Neural crest cell (in vitro differentiated cells): ENCODE data around the gene OMA1. TPM values are rescaled to one million over a fixed set of nuclear protein-coding genes. Genes with fewer than 3 reads are reported as not detected.
"Not testable (repeated sequence)": the region's sequence is repeated elsewhere in the genome, so short reads cannot be mapped to it uniquely, and the experiment has no call there.

Experiments used
- DNase-seq: peaks from one replicate; pipeline ENCODE4 v3.0.0; 2021; ENCODE audit warnings: low read depth, mixed read lengths, low spot score
- H3K27ac Mint-ChIP-seq: one replicate; pipeline ENCODE4 v1.8.0; 2021; ENCODE audit warnings: mild to moderate bottlenecking, mixed read lengths; ENCODE audit not compliant: unreplicated experiment
- H3K27me3 Mint-ChIP-seq: 2 replicates; pipeline ENCODE4 v1.8.0; 2021; ENCODE audit warnings: low read depth, mild to moderate bottlenecking, mixed read lengths
- H3K36me3 Mint-ChIP-seq: 2 replicates; pipeline ENCODE4 v1.8.0; 2021; ENCODE audit warnings: low read depth, mild to moderate bottlenecking, mixed read lengths
- H3K4me1 Mint-ChIP-seq: 2 replicates; pipeline ENCODE4 v1.8.0; 2021; ENCODE audit warnings: mixed read lengths
- H3K4me3 Mint-ChIP-seq: one replicate; pipeline ENCODE4 v1.8.0; 2021; ENCODE audit warnings: mild to moderate bottlenecking, mixed read lengths
- H3K9me3 Mint-ChIP-seq: 2 replicates; pipeline ENCODE4 v1.8.0; 2021; ENCODE audit warnings: mixed read lengths
- CTCF ChIP-seq: fragments of 200-600 bp; sonication (generic); conservative IDR thresholded peaks from 2 replicates; pipeline ENCODE4 v1.5.0; 2021; ENCODE audit warnings: antibody characterized with exemption, mild to moderate bottlenecking
- total RNA-seq: library from RNA; stranded (reverse); gene quantifications from 2 replicates; pipeline ENCODE4 v1.2.1, GENCODE V29; 2021

Gene OMA1
- total RNA-seq, 1 donor from 2014 or later, result 8.1 TPM

- Mint-ChIP-seq H3K4me1 (peaks cover 8% of the 10 kb centered on the region), H3K36me3 (no peaks in the 10 kb centered on the region), H3K9me3 (no peaks in the 10 kb centered on the region), H3K27me3 (peaks cover 16% of the 10 kb centered on the region), H3K4me3 (no peak overlapping the region), H3K27ac (no peak overlapping the region)
- TF ChIP-seq CTCF, result no peak
- DNase-seq, result no peak
These were observed 37.8 kb upstream of the OMA1 start for GRCh38 chr1:58584082-58584895.

- H3K27ac Mint-ChIP-seq, result no peak overlapping the region
These were observed 37.0 kb upstream of the OMA1 start for GRCh38 chr1:58583496-58583895.

GRCh38 chr1:58582143-58582542, 35.6 kb upstream of the OMA1 start:
- not testable (repeated sequence) for H3K36me3 Mint-ChIP-seq, H3K27ac Mint-ChIP-seq, H3K9me3 Mint-ChIP-seq, DNase-seq, H3K4me3 Mint-ChIP-seq
- peaks cover 34% of the 10 kb centered on the region for H3K27me3 Mint-ChIP-seq
- peaks cover 13% of the 10 kb centered on the region for H3K4me1 Mint-ChIP-seq

More at GRCh38 chr1:58583496-58583895, 37.0 kb upstream of the OMA1 start:
- DNase-seq, result no peak
- no peak for TF ChIP-seq CTCF
- Mint-ChIP-seq H3K4me3 (no peak overlapping the region), H3K27me3 (peaks cover 21% of the 10 kb centered on the region), H3K36me3 (no peaks in the 10 kb centered on the region), H3K4me1 (peaks cover 8% of the 10 kb centered on the region), H3K9me3 (no peaks in the 10 kb centered on the region)

DNA sequence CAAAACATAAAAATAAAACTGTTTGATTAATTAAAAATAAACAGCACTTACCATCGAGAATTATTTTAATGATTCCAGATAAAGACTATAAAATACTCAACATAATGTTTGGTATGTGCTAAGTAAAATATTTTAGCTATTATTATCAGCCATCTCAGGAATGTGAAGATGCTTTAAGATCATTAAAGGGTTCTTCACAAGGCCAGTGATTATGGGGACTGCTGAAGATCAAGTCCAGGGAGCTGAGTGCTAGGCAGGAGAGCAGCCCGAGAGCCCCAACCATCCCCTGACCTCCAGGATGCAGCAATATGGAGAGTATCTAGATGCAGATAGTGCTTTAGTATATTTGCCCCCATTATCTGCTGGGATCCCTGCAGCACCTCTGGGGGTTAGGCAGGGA, 35.1 kb upstream of the OMA1 start:
- Mint-ChIP-seq H3K27ac (no peak overlapping the region), H3K4me1 (peaks cover 11% of the 10 kb centered on the region), H3K9me3 (no peaks in the 10 kb centered on the region), H3K36me3 (no peaks in the 10 kb centered on the region), H3K27me3 (peaks cover 37% of the 10 kb centered on the region), H3K4me3 (no peak overlapping the region)
- DNase-seq, result no peak
- TF ChIP-seq CTCF, result no peak

DNA sequence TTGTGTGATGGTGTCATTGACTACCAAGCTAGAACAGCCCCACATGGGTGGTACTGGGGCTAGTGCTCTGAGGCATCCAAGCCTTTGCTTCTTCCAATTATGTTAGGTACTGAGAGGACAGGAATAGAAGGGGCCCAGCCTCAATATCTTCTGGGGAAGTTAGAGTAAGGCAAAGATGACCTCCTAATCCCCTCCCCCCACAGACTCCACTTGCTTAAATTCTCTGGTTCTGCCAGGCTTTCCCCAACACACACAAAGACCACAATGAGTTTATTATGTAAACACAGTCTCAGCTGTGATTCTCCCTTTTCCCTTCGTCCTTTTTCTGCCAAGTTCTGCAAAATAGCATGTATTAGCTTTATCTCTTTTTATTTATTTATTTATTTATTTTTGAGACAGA, 33.7 kb upstream of the OMA1 start:
- Mint-ChIP-seq H3K27me3 (peaks cover 46% of the 10 kb centered on the region), H3K9me3 (no peaks in the 10 kb centered on the region), H3K27ac (no peak overlapping the region), H3K4me1 (peaks cover 5% of the 10 kb centered on the region), H3K4me3 (no peak overlapping the region), H3K36me3 (no peaks in the 10 kb centered on the region)
- no peak for DNase-seq
- no peak for TF ChIP-seq CTCF

DNA sequence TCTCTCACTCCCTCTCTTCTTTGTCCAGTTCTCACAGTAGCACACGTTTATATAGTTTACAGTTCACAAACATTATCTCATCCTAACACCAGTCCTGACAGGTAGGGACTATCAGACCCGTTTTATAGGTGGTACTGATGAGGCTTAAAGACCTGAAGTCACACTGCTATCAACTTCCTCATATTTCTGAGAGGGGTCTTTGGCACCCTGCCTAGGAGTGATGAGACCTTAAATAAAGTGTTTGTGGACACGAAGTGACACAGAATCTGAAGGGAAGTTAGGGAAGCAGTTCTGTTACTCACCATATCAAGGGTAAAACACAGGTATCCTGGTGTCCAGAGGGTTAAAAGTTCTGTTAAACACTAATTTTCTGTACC, 31.1 kb upstream of the OMA1 start:
- Mint-ChIP-seq H3K4me3 (peak overlapping the region; percentile 48), H3K36me3 (no peaks in the 10 kb centered on the region), H3K27me3 (peaks cover 52% of the 10 kb centered on the region), H3K27ac (no peak overlapping the region), H3K4me1 (peaks cover 22% of the 10 kb centered on the region), H3K9me3 (no peaks in the 10 kb centered on the region)
- TF ChIP-seq CTCF, result no peak
- no peak for DNase-seq
